HepG2 (cell line): ENCODE results near the gene ZNF605. TPM values are rescaled to one million over a fixed set of nuclear protein-coding genes. Genes with fewer than 3 reads are reported as not detected.

Experiments
- AGO2 ChIP-seq: fragments of 200-400 bp; formaldehyde crosslinking; optimal IDR thresholded peaks from 2 replicates; pipeline ENCODE3; 2017; ENCODE audit warnings: mild to moderate bottlenecking, low read depth, low read length, moderate library complexity
- CEBPG ChIP-seq: IDR thresholded peaks from 2 replicates; pipeline ENCODE4 v1.6.1; 2016
- EZH2 ChIP-seq: conservative IDR thresholded peaks from 2 replicates; pipeline ENCODE4 v1.6.1; 2012; ENCODE audit warnings: mild to moderate bottlenecking, low read depth, low read length, moderate library complexity
- FOXM1 ChIP-seq: sonication (generic); formaldehyde crosslinking; IDR thresholded peaks from 2 replicates; pipeline ENCODE4 v1.5.0; 2020; ENCODE audit warnings: missing genetic modification reagents
- GLI4 ChIP-seq: sonication (generic); formaldehyde crosslinking; IDR thresholded peaks from 2 replicates; pipeline ENCODE4 v1.5.1; 2020; ENCODE audit warnings: missing genetic modification reagents, mild to moderate bottlenecking, moderate library complexity, borderline replicate concordance
- JUN ChIP-seq: sonication (generic); formaldehyde crosslinking; IDR thresholded peaks from 2 replicates; pipeline ENCODE4 v1.4.0; 2020; ENCODE audit warnings: mild to moderate bottlenecking, missing genetic modification reagents
- KLF16 ChIP-seq, 2 experiments: sonication (generic) in 1 of 2; formaldehyde crosslinking in 1 of 2; IDR thresholded peaks; 2 replicates each; pipeline versions ENCODE4 v1.6.1 to v1.8.0; 2016 to 2023; ENCODE audit warnings: missing genetic modification reagents in 2 of 2, missing compliant biosample characterization in 1 of 2
- MXD1 ChIP-seq: sonication (generic); formaldehyde crosslinking; IDR thresholded peaks from 2 replicates; pipeline ENCODE4 v1.4.0; 2020; ENCODE audit warnings: mild to moderate bottlenecking, missing genetic modification reagents
- MXI1 ChIP-seq: IDR thresholded peaks from 3 replicates; pipeline ENCODE4 v1.6.1; 2012; ENCODE audit warnings: low read depth, low read length, inconsistent platforms, borderline replicate concordance
- PHF21A ChIP-seq: sonication (generic); formaldehyde crosslinking; IDR thresholded peaks from 2 replicates; pipeline ENCODE4 v1.5.0; 2020; ENCODE audit warnings: mild to moderate bottlenecking, missing genetic modification reagents
- PRPF4 ChIP-seq: fragments of 200-400 bp; formaldehyde crosslinking; IDR thresholded peaks from 2 replicates; pipeline ENCODE4 v1.6.1; 2016; ENCODE audit warnings: low read length, low read depth; ENCODE audit not compliant: poor library complexity, severe bottlenecking
- SALL1 ChIP-seq: sonication (generic); formaldehyde crosslinking; IDR thresholded peaks from 2 replicates; pipeline ENCODE4 v1.8.0; 2022; ENCODE audit warnings: mild to moderate bottlenecking, missing genetic modification reagents
- SMAD3 ChIP-seq: sonication (generic); formaldehyde crosslinking; IDR thresholded peaks from 2 replicates; pipeline ENCODE4 v1.4.0; 2020; ENCODE audit warnings: missing genetic modification reagents
- TCF12 ChIP-seq, 2 experiments: fragments of 450-650 bp in 1 of 2; sonication (generic) in 1 of 2; formaldehyde crosslinking in 1 of 2; IDR thresholded peaks; 2 replicates each; pipeline versions ENCODE4 v1.6.1 to v1.8.0; 2017 to 2022; ENCODE audit warnings: antibody characterized with exemption in 1 of 2, mild to moderate bottlenecking in 1 of 2, missing genetic modification reagents in 1 of 2, moderate library complexity in 1 of 2
- THAP9 ChIP-seq: sonication (generic); formaldehyde crosslinking; IDR thresholded peaks from 2 replicates; pipeline ENCODE4; 2020; ENCODE audit warnings: missing genetic modification reagents, mild to moderate bottlenecking, borderline replicate concordance
- ZBTB38 ChIP-seq: sonication (generic); formaldehyde crosslinking; IDR thresholded peaks from 2 replicates; pipeline ENCODE4 v1.5.1; 2020; ENCODE audit warnings: mild to moderate bottlenecking, missing genetic modification reagents
- ZBTB46 ChIP-seq: sonication (generic); formaldehyde crosslinking; IDR thresholded peaks from 2 replicates; pipeline ENCODE4 v1.4.0; 2020; ENCODE audit warnings: mild to moderate bottlenecking, missing genetic modification reagents, borderline replicate concordance
- ZFP36 ChIP-seq: fragments of 150-350 bp; IDR thresholded peaks from 2 replicates; pipeline ENCODE4 v1.6.1; 2018; ENCODE audit warnings: borderline replicate concordance, low read length, low read depth; ENCODE audit not compliant: partially characterized antibody
- ZMYM2 ChIP-seq: sonication (generic); formaldehyde crosslinking; IDR thresholded peaks from 2 replicates; pipeline ENCODE4 v1.8.0; 2022; ENCODE audit warnings: mild to moderate bottlenecking, missing genetic modification reagents
- ZNF205 ChIP-seq: IDR thresholded peaks from 2 replicates; pipeline ENCODE4 v1.6.1; 2018; ENCODE audit warnings: missing biosample characterization, missing genetic modification reagents
- ZNF383 ChIP-seq: sonication (generic); formaldehyde crosslinking; IDR thresholded peaks from 2 replicates; pipeline ENCODE4 v1.4.0; 2020; ENCODE audit warnings: missing genetic modification reagents, mild to moderate bottlenecking, borderline replicate concordance
- ZNF558 ChIP-seq: sonication (generic); formaldehyde crosslinking; IDR thresholded peaks from 2 replicates; pipeline ENCODE4 v1.9.0; 2022; ENCODE audit warnings: mild to moderate bottlenecking, missing genetic modification reagents, borderline replicate concordance
- ZNF652 ChIP-seq: IDR thresholded peaks from 2 replicates; pipeline ENCODE4 v1.6.1; 2016; ENCODE audit warnings: low read depth, borderline replicate concordance
- ZSCAN25 ChIP-seq: sonication (generic); formaldehyde crosslinking; IDR thresholded peaks from 2 replicates; pipeline ENCODE4 v1.8.0; 2022; ENCODE audit warnings: mild to moderate bottlenecking, missing genetic modification reagents
- polyA plus RNA-seq, 8 experiments: library from polyadenylated mRNA; depleted of rRNA in 3 of 8; stranded (reverse) in 7 of 8; unstranded in 1 of 8; fragments of >200 nt; fragmentation: Illumina TruSeq in 4 of 8; extraction: Trizol in 4 of 8; gene quantifications; 2 replicates each; pipeline versions ENCODE4 v1.2.1 to v1.2.3, GENCODE V29; 2011 to 2016; ENCODE audit warnings: low read depth in 4 of 8, missing spikeins in 1 of 8, mixed read lengths in 1 of 8; ENCODE audit not compliant: insufficient read depth in 1 of 8
- total RNA-seq, 5 experiments: library from RNA; depleted of rRNA; stranded (reverse); fragments of >200 nt; fragmentation: Illumina TruSeq; extraction: Trizol; gene quantifications; 2 replicates each; pipeline ENCODE4 v1.2.3, GENCODE V29; 2016; ENCODE audit warnings: low read depth in 1 of 5

The ZNF605 gene
- total and polyA plus RNA-seq, 2 of the 13 experiments (the other 11 are each of a cell fraction or from before 2014, with no cell fraction given), result 6.7 to 6.8 TPM

GRCh38 chr12:132956011-132956788 lies at the start of gene ZNF605 (continued):
- no peak for TF ChIP-seq THAP9 (CRISPR knock-in tag)
- TF ChIP-seq PHF21A (CRISPR knock-in tag), result peak; percentile 45
- TF ChIP-seq SALL1, result no peak
- TF ChIP-seq MXD1, result no peak
- TF ChIP-seq EZH2, result no peak
- TF ChIP-seq ZBTB38, result no peak; the same call in 1 of the 2 replicates
- TF ChIP-seq SMAD3 (CRISPR knock-in tag), result no peak
- no peak for TF ChIP-seq FOXM1
- TF ChIP-seq MXI1, result peak; percentile 56; the same call in 1 of the 3 replicates
- TF ChIP-seq TCF12 (IDR thresholded peaks at IDR 0.05), result no peak
- 0 out of 2 replicates have a peak, but pooled peaks have one; percentile 29 for TF ChIP-seq TCF12 (CRISPR knock-in tag; IDR thresholded peaks at IDR 0.05)
- TF ChIP-seq ZSCAN25 (CRISPR knock-in tag), result no peak
- TF ChIP-seq JUN, result no peak
- no peak for TF ChIP-seq ZNF205 (CRISPR knock-in tag)
- no peak for TF ChIP-seq GLI4 (CRISPR knock-in tag)
- no peak for TF ChIP-seq ZFP36
- TF ChIP-seq ZNF383 (CRISPR knock-in tag), result no peak
- no peak for TF ChIP-seq ZNF652 (CRISPR knock-in tag)
- peak; percentile 38; the same call in 1 of the 2 replicates for TF ChIP-seq ZNF558 (CRISPR knock-in tag)
- peak; percentile 44 for TF ChIP-seq PRPF4
- no peak for TF ChIP-seq AGO2
- no peak for TF ChIP-seq ZMYM2 (CRISPR knock-in tag)
- no peak for TF ChIP-seq ZBTB46 (CRISPR knock-in tag)
- no peak for TF ChIP-seq KLF16 (CRISPR knock-in tag; IDR thresholded peaks at IDR 0.05)
- TF ChIP-seq CEBPG, result no peak
